ENCODE measurements around the gene ZNF578.
"Not testable (repeated sequence)": the region's sequence is repeated elsewhere in the genome, so short reads cannot be mapped to it uniquely, and the experiment has no call there.

Gene ZNF578

DNA sequence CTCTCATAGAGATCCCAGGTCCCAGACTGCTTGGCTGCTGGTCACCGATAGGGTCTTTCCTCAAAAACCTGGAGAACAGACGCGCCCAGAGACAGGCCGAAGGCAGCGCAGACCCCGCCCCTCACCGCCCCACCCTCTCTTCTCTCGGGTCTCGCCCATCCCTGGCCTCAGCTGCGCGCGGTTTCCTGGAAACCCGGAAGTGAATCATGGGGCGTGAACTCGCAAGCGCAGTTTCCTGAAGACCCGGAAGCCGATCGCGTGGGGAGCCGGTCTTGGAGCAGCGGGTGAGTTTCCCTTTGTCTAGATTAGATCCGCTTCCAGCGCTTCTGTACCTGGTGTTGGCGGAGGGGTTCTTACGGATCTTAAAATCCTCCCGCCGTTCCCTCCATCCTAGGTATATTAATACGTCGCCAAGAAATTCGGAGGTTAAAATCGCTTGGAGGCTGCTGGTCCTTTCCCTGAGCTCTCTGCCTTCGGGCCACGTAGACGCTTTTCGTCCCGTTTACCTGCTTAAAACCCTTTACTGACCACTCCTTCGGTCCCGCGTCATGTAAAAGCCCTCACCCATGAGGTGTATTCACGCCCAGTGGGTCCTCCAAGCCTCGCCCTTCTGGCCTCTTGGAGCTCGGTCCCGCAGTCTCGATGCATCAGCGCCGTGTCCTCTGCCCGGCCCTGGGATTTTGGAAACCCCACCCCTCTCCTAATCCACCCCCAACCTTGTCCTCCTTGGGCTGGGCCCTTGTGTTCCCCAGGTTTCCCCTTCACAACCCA is at the start of gene ZNF578:
ZNF578 (plus strand) TSS at position 230 of the 771 bp plus-strand sequence. CDS start 48,293 bp downstream, outside the sequence.
- peak in 56 of 58 donors; percentile 0 to 78 (median 42) for DNase-seq

GRCh38 chr19:52410276-52410675 is 43.1 kb upstream of the ZNF578 start:
- no peak for DNase-seq

DNA sequence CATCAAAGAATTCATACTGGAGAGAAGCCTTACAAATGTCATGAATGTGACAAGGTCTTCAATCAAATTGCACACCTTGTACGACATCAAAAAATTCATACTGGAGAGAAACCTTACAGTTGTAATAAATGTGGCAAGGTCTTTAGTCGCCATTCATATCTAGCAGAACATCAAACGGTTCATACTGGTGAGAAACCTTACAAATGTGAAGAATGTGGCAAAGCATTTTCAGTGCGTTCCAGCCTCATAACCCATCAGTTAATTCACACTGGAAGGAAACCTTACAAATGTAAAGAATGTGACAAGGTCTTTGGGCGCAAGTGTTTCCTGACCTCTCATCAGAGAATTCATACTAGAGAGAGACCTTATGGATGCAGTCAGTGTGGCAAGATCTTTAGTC is 37.6 kb upstream of the ZNF578 start:
- no peak for DNase-seq

GRCh38 chr19:52428937-52429336 is 24.4 kb upstream of the ZNF578 start, which contains the start of gene ZNF534:
Gene ZNF534, plus strand, starts transcription at chr19:52429148. Its CDS starts 2,327 bp downstream, at chr19:52431475.
- no peak for DNase-seq

- DNase-seq, result no peak
Observed at GRCh38 chr19:52442179-52442578, 11.2 kb upstream of the ZNF578 start.

DNA sequence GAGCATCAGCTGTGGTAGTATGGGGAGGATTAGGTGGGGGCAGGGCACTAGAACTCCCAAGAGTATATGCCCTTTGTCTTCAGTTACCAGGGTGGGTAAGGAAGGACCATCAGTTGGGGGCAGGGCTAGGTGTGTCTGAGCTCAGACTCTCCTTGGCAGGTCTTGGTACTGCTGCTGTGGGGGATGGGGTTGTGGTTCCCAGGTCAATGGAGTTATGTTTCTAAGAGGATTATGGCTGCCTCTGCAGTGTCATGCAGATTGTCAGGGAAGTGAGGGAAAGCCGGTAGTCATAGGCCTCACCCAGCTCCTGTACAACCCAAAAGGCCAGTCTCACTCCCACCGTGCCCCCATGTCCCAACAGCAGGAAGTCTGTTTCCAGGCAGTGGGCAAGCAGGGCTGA is 8.8 kb upstream of the ZNF578 start:
- no peak for DNase-seq

DNA sequence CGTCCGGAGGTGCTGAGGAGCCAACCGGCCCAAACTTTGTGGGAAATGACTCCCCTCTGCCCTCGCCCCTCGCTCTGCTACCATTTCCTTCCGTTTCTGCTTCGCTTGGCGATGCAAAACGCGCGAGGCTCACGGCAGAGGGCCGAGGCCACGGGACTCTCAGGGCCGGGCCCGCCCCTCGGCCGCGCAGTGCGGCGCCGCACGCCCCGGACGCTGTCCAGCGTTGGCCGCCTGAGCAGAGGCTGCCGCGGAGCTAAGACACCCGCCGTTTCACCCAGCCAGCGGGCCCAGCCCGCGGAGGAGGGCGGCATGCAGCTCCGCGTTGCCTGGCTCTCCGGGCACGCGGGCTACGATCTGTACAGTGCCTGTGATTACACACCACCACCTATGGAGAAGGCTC is 2.1 kb upstream of the ZNF578 start:
- DNase-seq, result no peak

DNA sequence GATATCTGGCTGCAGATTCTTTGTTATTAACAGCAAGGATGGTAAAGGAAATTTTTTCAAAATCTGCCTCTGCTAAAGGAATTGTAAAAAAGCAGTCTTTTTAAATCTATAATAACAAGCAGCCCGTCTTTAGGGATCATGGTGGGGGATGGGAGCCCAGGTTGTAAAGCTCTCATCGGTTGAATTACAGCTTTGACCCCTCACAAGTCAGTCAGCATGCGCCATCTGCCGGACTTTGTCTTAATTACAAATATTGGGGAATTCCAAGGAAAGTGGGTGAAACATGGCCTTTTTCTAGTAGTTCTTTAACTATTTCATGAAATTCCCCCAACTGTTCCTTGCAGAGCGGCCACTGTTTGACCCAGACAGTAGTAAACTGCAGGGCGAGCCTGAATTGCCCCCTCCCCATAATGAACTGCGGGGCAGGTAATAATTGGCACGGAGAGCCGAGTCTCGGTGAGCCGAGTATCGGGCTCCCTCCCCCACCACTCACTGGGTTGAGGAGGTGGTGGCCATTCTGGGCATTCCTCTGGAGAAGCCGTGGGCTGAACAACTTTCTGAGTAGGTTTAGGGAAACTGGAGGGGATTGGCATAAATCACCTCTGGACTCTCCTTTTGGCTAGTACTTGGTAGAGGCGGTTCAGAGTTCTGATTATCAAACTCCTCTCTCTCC is 11.6 kb downstream of the ZNF578 start:
- DNase-seq, result no peak

- DNase-seq, result no peak
Observed at GRCh38 chr19:52473655-52474350, 20.4 kb downstream of the ZNF578 start.

GRCh38 chr19:52474351-52475127 is 21.2 kb downstream of the ZNF578 start:
- DNase-seq, result no peak

- DNase-seq, result not testable (repeated sequence)
Observed at GRCh38 chr19:52484111-52484743, 30.9 kb downstream of the ZNF578 start.

DNA sequence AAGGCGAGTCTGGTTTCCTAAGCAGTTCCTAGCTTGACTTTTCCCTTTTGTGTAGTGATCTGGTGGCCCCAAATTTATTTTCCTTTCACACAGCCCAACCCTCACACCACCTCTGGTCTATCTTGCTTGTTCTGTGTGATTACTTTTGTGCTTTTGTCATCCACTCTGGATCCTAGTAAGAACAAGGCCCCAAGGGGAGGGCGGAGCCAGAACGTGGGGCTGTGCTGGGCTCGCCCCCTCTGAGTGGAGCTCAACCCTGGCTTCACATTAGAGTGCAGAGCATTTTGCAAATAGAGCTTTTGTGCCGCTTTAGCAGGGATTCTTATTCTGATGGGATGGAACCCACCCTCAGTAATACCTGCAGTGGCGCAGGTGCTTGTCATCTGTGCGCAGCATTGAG is 31.7 kb downstream of the ZNF578 start:
- not testable (repeated sequence) for DNase-seq

- DNase-seq, result not testable (repeated sequence)
Observed at GRCh38 chr19:52485561-52486240, 32.3 kb downstream of the ZNF578 start.

- no peak for DNase-seq
Observed at GRCh38 chr19:52492201-52492993, 39.0 kb downstream of the ZNF578 start.

DNA sequence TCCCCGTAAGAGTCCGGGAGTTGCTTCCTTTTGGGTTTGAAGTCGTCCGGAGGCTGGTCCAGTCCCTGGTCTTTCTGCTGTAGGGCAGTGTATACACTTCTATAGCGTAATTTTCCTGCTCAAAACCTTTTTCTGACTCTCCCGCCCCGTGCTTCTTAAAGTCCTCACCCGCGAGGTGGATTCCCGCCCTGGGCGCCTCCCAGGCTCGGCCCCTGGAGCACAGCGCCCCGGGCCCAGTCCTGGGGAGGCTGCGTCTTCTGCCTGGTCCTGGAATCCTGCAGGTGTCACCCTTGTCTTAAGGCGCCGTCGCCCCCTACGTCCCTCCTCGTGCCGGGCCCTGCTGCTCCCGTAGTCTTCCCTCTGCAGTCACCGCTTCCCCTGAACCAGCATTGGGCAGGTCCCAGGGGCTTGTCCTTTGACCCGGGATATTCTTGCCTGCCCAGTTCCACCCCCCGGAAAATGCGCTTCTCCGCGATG is 39.7 kb downstream of the ZNF578 start:
- no peak for DNase-seq

DNA sequence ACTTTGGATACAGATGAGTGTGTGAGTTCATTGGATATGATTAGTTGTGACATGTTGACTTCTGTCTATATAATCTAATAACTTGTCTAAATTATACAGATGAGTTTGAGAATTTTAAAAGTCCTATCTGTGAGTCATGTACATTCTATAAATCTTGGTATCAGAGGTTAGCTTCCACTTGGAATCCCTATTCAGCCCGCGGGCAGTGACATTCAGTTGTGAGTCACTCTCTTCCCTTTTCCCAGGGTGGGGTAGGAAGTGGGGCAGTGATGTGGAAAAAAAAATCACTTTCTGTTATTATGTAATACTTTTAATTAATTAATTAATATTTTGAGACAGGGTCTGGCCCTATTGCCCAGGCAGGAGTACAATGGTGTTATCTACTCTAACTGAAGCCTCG is 41.2 kb downstream of the ZNF578 start:
- no peak for DNase-seq

DNA sequence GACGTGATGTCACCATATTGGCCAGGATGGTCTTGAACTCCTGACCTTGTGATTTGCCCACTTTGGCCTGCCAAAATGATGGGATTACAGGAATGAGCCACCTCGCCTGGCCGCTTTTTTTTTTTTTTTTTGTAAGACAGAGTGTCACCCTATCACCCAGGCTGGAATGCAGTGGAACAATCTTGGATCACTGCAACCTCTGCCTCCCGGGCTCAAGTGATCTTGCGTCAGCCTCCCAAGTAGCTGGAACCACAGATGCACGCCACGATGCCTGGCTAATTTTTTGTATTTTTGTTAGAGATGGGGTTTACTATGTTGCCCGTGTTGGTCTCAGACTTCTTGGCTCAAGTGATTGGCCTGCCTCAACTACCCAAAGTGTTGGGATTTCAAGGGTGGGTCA is 45.2 kb downstream of the ZNF578 start:
- no peak for DNase-seq

DNA sequence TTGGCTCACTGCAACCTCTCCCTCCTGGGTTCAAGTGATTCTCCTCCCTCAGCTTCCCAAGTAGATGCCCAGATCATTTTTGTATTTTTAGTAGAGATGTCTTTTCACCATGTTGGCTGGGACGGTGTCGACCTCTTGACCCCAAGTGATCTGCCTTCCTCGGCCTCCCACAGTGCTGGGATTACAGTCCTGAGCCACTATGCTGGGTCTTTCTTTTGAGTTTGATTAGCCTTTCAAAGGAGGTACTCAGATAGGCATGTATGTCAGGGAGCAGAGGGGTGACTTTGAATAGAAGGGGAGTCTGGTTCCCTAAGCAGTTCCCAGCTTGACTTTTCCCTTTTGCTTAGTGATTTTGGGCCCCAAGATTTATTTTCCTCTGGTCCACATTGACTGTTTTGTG is 47.1 kb downstream of the ZNF578 start:
- DNase-seq, result not testable (repeated sequence)

GRCh38 chr19:52500991-52501390 is 47.6 kb downstream of the ZNF578 start:
- not testable (repeated sequence) for DNase-seq

All from anterior cingulate cortex (tissue), 58 donors.